GM21619 (cell line): Measurements from ENCODE around the gene LAMTOR1.
"Not testable (repeated sequence)": the region's sequence is repeated elsewhere in the genome, so short reads cannot be mapped to it uniquely, and the experiment has no call there.

Source experiments
- ATAC-seq: cut with Tn5 transposase; IDR thresholded peaks from one replicate; pipeline ENCODE4 v1.9.1; 2021; ENCODE audit not compliant: unreplicated experiment

The LAMTOR1 gene

GRCh38 chr11:72102946-72103753 lies at the start of gene LAMTOR1:
LAMTOR1 (minus strand) TSS chr11:72103297; CDS start chr11:72103224, 73 bp downstream.
- ATAC-seq = peak; percentile 83

- ATAC-seq = no peak
Measured at GRCh38 chr11:72150882-72151281, 47.8 kb upstream of the LAMTOR1 start.

- no peak for ATAC-seq
Measured at GRCh38 chr11:72146625-72147024, 43.5 kb upstream of the LAMTOR1 start.

- no peak for ATAC-seq
Measured at GRCh38 chr11:72144807-72145565, 41.9 kb upstream of the LAMTOR1 start.

- not testable (repeated sequence) for ATAC-seq
Measured at GRCh38 chr11:72142543-72142942, 39.4 kb upstream of the LAMTOR1 start.

GRCh38 chr11:72142086-72142485 lies 39.0 kb upstream of the LAMTOR1 start:
- not testable (repeated sequence) for ATAC-seq

GRCh38 chr11:72141066-72141465 lies 38.0 kb upstream of the LAMTOR1 start:
- no peak for ATAC-seq

- no peak for ATAC-seq
Measured at GRCh38 chr11:72140661-72141060, 37.6 kb upstream of the LAMTOR1 start.

- no peak for ATAC-seq
Measured at GRCh38 chr11:72139500-72139899, 36.4 kb upstream of the LAMTOR1 start.

GRCh38 chr11:72138821-72139390 lies 35.8 kb upstream of the LAMTOR1 start:
- no peak for ATAC-seq

GRCh38 chr11:72136684-72137262 lies 33.7 kb upstream of the LAMTOR1 start:
- no peak for ATAC-seq

- ATAC-seq = no peak
Measured at GRCh38 chr11:72135891-72136683, 33.0 kb upstream of the LAMTOR1 start.

- not testable (repeated sequence) for ATAC-seq
Measured at GRCh38 chr11:72135473-72135872, 32.4 kb upstream of the LAMTOR1 start, which contains the start of gene FOLR3. FOLR3 (plus strand) TSS chr11:72135725; CDS start chr11:72135953, 228 bp downstream.

- no peak for ATAC-seq
Measured at GRCh38 chr11:72132646-72133045, 29.5 kb upstream of the LAMTOR1 start.

GRCh38 chr11:72129381-72129780 lies 26.3 kb upstream of the LAMTOR1 start:
- no peak for ATAC-seq

- ATAC-seq = no peak
Measured at GRCh38 chr11:72127923-72128322, 24.8 kb upstream of the LAMTOR1 start.

- ATAC-seq = no peak
Measured at GRCh38 chr11:72125956-72126355, 22.9 kb upstream of the LAMTOR1 start.

- no peak for ATAC-seq
Measured at GRCh38 chr11:72124046-72124445, 20.9 kb upstream of the LAMTOR1 start.

GRCh38 chr11:72123117-72123653 lies 20.1 kb upstream of the LAMTOR1 start:
- ATAC-seq = no peak

GRCh38 chr11:72122607-72123006 lies 19.5 kb upstream of the LAMTOR1 start:
- ATAC-seq = no peak
